Measurements from ENCODE around the gene SLC15A3.

DNA sequence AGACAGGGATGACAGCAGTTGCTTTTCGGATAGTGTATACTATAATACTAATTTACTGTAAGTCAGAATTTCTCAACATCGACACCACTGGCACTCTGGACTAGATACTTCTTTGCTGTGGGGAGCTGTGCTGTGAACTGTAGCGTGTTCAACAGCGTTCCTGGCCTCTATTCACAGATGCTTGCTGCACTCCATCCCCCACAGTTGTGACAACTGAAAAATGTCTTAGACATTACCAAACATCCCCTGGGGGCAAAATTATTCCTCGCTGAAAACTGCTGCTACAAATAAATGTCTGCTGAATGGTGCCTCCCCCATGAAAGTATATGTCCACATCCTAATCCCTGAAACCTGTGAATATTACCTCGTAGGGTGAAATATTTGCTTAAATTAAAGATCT is 7.5 kb upstream of the SLC15A3 start:
- TF ChIP-seq, protein P1, sequence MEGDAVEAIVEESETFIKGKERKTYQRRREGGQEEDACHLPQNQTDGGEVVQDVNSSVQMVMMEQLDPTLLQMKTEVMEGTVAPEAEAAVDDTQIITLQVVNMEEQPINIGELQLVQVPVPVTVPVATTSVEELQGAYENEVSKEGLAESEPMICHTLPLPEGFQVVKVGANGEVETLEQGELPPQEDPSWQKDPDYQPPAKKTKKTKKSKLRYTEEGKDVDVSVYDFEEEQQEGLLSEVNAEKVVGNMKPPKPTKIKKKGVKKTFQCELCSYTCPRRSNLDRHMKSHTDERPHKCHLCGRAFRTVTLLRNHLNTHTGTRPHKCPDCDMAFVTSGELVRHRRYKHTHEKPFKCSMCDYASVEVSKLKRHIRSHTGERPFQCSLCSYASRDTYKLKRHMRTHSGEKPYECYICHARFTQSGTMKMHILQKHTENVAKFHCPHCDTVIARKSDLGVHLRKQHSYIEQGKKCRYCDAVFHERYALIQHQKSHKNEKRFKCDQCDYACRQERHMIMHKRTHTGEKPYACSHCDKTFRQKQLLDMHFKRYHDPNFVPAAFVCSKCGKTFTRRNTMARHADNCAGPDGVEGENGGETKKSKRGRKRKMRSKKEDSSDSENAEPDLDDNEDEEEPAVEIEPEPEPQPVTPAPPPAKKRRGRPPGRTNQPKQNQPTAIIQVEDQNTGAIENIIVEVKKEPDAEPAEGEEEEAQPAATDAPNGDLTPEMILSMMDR (IDR thresholded peaks at IDR 0.05), result no peak
- TF ChIP-seq POLR2A (IDR thresholded peaks at IDR 0.05), result no peak
